Measurements from ENCODE around the gene CCL19.
A peak's percentile ranks its signal among the peaks of the same experiment; 100 is the strongest.

CCL19 gene

DNA sequence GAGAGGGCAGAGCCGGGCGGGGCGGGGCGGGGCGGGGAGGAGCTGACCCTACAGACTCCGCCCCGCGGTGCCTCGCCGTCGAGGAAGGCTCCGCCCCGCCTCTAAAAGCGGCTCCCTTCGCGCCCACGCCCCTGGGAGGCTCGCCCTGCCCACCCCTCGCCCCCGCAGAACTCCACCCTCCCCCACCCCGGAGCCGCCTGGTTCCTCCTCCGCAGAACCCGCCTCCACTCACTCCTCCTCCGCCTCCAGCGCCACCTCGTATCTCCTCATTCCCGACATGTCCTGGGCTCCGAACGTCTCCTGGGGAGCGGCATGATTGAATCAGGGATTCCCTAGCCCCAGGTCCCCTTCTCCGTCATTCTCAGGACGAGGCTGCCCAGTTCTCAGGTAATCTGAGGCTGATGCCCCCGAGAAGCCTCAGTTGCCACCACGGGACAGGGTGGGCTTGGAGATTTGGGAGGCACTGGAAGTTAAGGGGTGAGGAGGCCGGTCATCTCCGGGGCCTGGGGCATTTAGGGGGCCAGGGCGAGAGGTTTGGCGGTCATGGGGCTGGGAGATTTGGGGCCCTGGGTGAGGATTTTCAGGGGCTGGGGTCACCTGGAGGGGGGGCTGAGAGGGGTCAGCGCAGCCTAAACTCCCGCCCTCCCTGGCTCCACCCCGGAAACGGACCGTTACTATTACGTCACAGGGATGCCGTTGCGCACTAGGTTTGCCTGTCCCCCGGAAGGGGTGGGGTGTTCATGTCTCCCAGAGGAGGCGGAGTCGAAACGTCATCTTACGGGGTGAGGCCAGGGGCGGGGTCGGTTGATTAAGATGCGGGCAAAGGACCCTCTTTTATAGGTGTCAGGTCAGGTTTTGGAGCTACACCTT lies 25.5 kb downstream of the CCL19 start:
- DNase-seq (ENCODE audit: insufficient read length, low spot score) (peak; percentile 79), FAIRE-seq (peak; percentile 87)
- no peak for TF ChIP-seq POLR2A (IDR thresholded peaks at IDR 0.05; ENCODE audit: low read depth, low read length)
- TF ChIP-seq SPI1 (IDR thresholded peaks at IDR 0.05; ENCODE audit: low read depth, low read length) = no peak
- TF ChIP-seq TAF1 (IDR thresholded peaks at IDR 0.05; ENCODE audit: low read depth, low read length) = no peak
- no peak for TF ChIP-seq PAX5 (IDR thresholded peaks at IDR 0.05; ENCODE audit: insufficient read depth, low read length, severe bottlenecking)
- no peak for TF ChIP-seq POLR2AphosphoS5 (IDR thresholded peaks at IDR 0.05; ENCODE audit: low read depth, low read length)
- no peak for TF ChIP-seq POU2F2 (IDR thresholded peaks at IDR 0.05; ENCODE audit: low read depth, low read length)

GRCh38 chr9:34665067-34665380 lies 26.1 kb downstream of the CCL19 start:
- TF ChIP-seq PAX5 (IDR thresholded peaks at IDR 0.05; ENCODE audit: insufficient read depth, low read length, severe bottlenecking) = no peak
- TF ChIP-seq SPI1 (IDR thresholded peaks at IDR 0.05; ENCODE audit: low read depth, low read length) = no peak
- TF ChIP-seq POLR2A (IDR thresholded peaks at IDR 0.05; ENCODE audit: low read depth, low read length) = no peak
- no peak for TF ChIP-seq POU2F2 (IDR thresholded peaks at IDR 0.05; ENCODE audit: low read depth, low read length)
- no peak for TF ChIP-seq POLR2AphosphoS5 (IDR thresholded peaks at IDR 0.05; ENCODE audit: low read depth, low read length)
- no peak for TF ChIP-seq TAF1 (IDR thresholded peaks at IDR 0.05; ENCODE audit: low read depth, low read length)
- DNase-seq (ENCODE audit: insufficient read length, low spot score) (no peak), FAIRE-seq (no peak)

GRCh38 chr9:34664281-34665066 lies 26.6 kb downstream of the CCL19 start:
- FAIRE-seq (peak; percentile 60), DNase-seq (ENCODE audit: insufficient read length, low spot score) (peak; percentile 53)
- no peak for TF ChIP-seq SPI1 (IDR thresholded peaks at IDR 0.05; ENCODE audit: low read depth, low read length)
- no peak for TF ChIP-seq PAX5 (IDR thresholded peaks at IDR 0.05; ENCODE audit: insufficient read depth, low read length, severe bottlenecking)
- no peak for TF ChIP-seq POLR2AphosphoS5 (IDR thresholded peaks at IDR 0.05; ENCODE audit: low read depth, low read length)
- no peak for TF ChIP-seq POLR2A (IDR thresholded peaks at IDR 0.05; ENCODE audit: low read depth, low read length)
- TF ChIP-seq TAF1 (IDR thresholded peaks at IDR 0.05; ENCODE audit: low read depth, low read length) = no peak
- TF ChIP-seq POU2F2 (IDR thresholded peaks at IDR 0.05; ENCODE audit: low read depth, low read length) = no peak

GRCh38 chr9:34663303-34663605 lies 27.8 kb downstream of the CCL19 start:
- TF ChIP-seq TAF1 (IDR thresholded peaks at IDR 0.05; ENCODE audit: low read depth, low read length) = no peak
- no peak for TF ChIP-seq PAX5 (IDR thresholded peaks at IDR 0.05; ENCODE audit: insufficient read depth, low read length, severe bottlenecking)
- TF ChIP-seq POLR2A (IDR thresholded peaks at IDR 0.05; ENCODE audit: low read depth, low read length) = no peak
- no peak for TF ChIP-seq POU2F2 (IDR thresholded peaks at IDR 0.05; ENCODE audit: low read depth, low read length)
- TF ChIP-seq POLR2AphosphoS5 (IDR thresholded peaks at IDR 0.05; ENCODE audit: low read depth, low read length) = no peak
- no peak for TF ChIP-seq SPI1 (IDR thresholded peaks at IDR 0.05; ENCODE audit: low read depth, low read length)
- DNase-seq (ENCODE audit: insufficient read length, low spot score) (no peak), FAIRE-seq (no peak)

DNA sequence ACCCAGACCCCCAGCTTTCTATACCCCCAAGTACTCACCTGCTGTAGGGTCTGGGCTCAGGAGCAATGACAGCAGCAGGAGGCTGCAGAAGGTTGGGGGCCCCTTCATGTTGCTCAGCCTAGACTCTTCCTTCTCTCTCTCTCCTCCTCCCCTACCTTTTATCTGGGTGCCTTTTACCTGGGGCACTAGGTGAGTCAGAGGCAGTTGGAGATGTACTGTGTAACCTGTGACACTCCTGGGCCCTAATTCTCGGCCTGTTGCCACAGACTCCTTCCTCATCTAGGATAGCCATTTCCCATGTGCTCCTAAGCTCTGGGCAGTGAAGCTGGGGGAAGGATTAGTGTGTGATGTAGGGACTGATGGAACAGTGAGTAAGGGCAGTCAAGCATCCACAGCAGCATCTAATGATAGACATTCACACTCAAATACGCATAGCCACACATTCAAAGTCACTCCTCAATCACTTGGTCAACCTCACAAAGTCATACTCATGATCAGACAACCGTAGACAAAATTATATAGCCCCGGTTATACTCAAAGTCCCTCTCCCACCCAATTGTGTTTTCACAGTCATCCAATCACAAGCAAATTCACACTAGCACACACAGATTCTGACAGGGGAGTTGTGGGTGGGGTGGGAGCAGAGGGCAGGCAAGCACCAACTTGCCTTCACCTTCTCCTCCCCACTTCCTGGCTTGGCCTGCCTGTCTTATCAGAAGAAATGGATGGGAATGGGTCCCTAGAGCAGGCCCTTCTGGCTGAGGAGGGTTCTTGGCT lies 28.4 kb downstream of the CCL19 start, which contains the start of gene CCL27:
Gene CCL27 (minus strand): TSS at position 132 of the 777 bp plus-strand sequence. CDS start 24 bp downstream, at position 108.
- FAIRE-seq (no peak), DNase-seq (ENCODE audit: insufficient read length, low spot score) (no peak)
- TF ChIP-seq PAX5 (IDR thresholded peaks at IDR 0.05; ENCODE audit: insufficient read depth, low read length, severe bottlenecking) (no peak), POLR2A (IDR thresholded peaks at IDR 0.05; ENCODE audit: low read depth, low read length) (no peak), SPI1 (IDR thresholded peaks at IDR 0.05; ENCODE audit: low read depth, low read length) (no peak), POLR2AphosphoS5 (IDR thresholded peaks at IDR 0.05; ENCODE audit: low read depth, low read length) (no peak), POU2F2 (IDR thresholded peaks at IDR 0.05; ENCODE audit: low read depth, low read length) (no peak), TAF1 (IDR thresholded peaks at IDR 0.05; ENCODE audit: low read depth, low read length) (no peak)

GRCh38 chr9:34659592-34660253 lies 31.4 kb downstream of the CCL19 start:
- no peak for DNase-seq (ENCODE audit: insufficient read length, low spot score)

DNA sequence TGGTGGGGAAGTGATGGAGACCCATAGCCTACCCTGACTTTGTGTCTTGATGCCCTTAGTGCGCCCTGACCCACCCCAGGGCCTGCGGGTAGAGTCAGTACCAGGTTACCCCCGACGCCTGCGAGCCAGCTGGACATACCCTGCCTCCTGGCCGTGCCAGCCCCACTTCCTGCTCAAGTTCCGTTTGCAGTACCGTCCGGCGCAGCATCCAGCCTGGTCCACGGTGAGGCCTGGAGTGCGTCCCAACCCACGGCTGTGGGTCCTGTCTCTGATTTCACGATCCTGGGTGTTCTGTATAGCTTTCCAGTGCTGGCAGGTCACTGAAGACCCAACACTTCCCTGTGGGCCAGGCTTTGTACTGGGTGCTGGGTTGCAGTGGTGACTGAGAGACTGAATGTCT lies 32.6 kb downstream of the CCL19 start:
- TF ChIP-seq POLR2A (IDR thresholded peaks at IDR 0.05; ENCODE audit: low read depth, low read length) (no peak), POU2F2 (IDR thresholded peaks at IDR 0.05; ENCODE audit: low read depth, low read length) (no peak), POLR2AphosphoS5 (IDR thresholded peaks at IDR 0.05; ENCODE audit: low read depth, low read length) (no peak), TAF1 (IDR thresholded peaks at IDR 0.05; ENCODE audit: low read depth, low read length) (no peak), PAX5 (IDR thresholded peaks at IDR 0.05; ENCODE audit: insufficient read depth, low read length, severe bottlenecking) (no peak), SPI1 (IDR thresholded peaks at IDR 0.05; ENCODE audit: low read depth, low read length) (no peak)
- FAIRE-seq = no peak
- no peak for DNase-seq (ENCODE audit: insufficient read length, low spot score)

More at GRCh38 chr9:34659592-34660253, 31.4 kb downstream of the CCL19 start:
- FAIRE-seq = no peak
- TF ChIP-seq TAF1 (IDR thresholded peaks at IDR 0.05; ENCODE audit: low read depth, low read length) = no peak
- no peak for TF ChIP-seq POLR2A (IDR thresholded peaks at IDR 0.05; ENCODE audit: low read depth, low read length)
- no peak for TF ChIP-seq PAX5 (IDR thresholded peaks at IDR 0.05; ENCODE audit: insufficient read depth, low read length, severe bottlenecking)
- no peak for TF ChIP-seq POLR2AphosphoS5 (IDR thresholded peaks at IDR 0.05; ENCODE audit: low read depth, low read length)
- TF ChIP-seq SPI1 (IDR thresholded peaks at IDR 0.05; ENCODE audit: low read depth, low read length) = no peak
- no peak for TF ChIP-seq POU2F2 (IDR thresholded peaks at IDR 0.05; ENCODE audit: low read depth, low read length)

DNA sequence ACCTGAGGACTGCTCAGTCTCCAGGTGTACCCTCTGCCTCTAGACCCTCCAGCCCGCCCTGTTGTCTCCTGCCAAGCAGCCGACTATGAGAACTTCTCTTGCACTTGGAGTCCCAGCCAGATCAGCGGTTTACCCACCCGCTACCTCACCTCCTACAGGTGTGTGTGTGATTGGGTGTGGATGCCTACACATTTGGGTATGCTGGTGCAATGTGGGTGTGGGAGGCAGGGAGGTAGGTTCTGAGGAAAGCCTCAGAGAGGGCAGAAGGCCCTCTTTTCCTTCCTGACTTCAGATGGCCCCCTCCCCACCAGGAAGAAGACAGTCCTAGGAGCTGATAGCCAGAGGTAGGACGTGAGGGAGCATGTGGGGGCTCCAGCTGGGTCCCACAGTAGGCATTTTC lies 34.1 kb downstream of the CCL19 start:
- FAIRE-seq = no peak
- TF ChIP-seq SPI1 (IDR thresholded peaks at IDR 0.05; ENCODE audit: low read depth, low read length) = no peak
- TF ChIP-seq PAX5 (IDR thresholded peaks at IDR 0.05; ENCODE audit: insufficient read depth, low read length, severe bottlenecking) = no peak
- no peak for TF ChIP-seq POLR2AphosphoS5 (IDR thresholded peaks at IDR 0.05; ENCODE audit: low read depth, low read length)
- TF ChIP-seq POLR2A (IDR thresholded peaks at IDR 0.05; ENCODE audit: low read depth, low read length) = no peak
- TF ChIP-seq TAF1 (IDR thresholded peaks at IDR 0.05; ENCODE audit: low read depth, low read length) = no peak
- no peak for TF ChIP-seq POU2F2 (IDR thresholded peaks at IDR 0.05; ENCODE audit: low read depth, low read length)

More for the DNA sequence above, 34.1 kb downstream of the CCL19 start:
- no peak for DNase-seq (ENCODE audit: insufficient read length, low spot score)

All from GM12891 (cell line).